ENCODE results near the gene KIF19. TPM values are rescaled to one million over a fixed set of nuclear protein-coding genes. Genes with fewer than 3 reads are reported as not detected.

KIF19 gene
- total RNA-seq, 6 donors from 2014 or later = 0.46 to 13.7 (median 3.8) TPM

- no peaks in the 10 kb centered on the region for H3K36me3 ChIP-seq
- H3K4me1 ChIP-seq = no peaks in the 10 kb centered on the region
- no peak for ATAC-seq (ENCODE audit: low FRiP score in 2 of 2)
- WGBS, 2 donors = 61 to 83% methylated on average over 6 to 21 of the region's 21 CpGs
- H3K4me3 ChIP-seq = no peak overlapping the region
- H3K27me3 ChIP-seq = no peaks in the 10 kb centered on the region
- H3K9me3 ChIP-seq = no peaks in the 10 kb centered on the region
- H3K27ac ChIP-seq = no peak overlapping the region
- no peak for TF ChIP-seq CTCF (IDR thresholded peaks at IDR 0.05)
- TF ChIP-seq POLR2A (IDR thresholded peaks at IDR 0.05) = no peak
- TF ChIP-seq EP300 (IDR thresholded peaks at IDR 0.05) = no peak
- TF ChIP-seq POLR2AphosphoS5 (IDR thresholded peaks at IDR 0.05) = no peak
- peak in 1 of 2 donors; percentile 82 for DNase-seq
Observed at GRCh38 chr17:74344658-74345057, 18.6 kb downstream of the KIF19 start.

- no peaks in the 10 kb centered on the region for H3K27me3 ChIP-seq
- no peaks in the 10 kb centered on the region for H3K36me3 ChIP-seq
Observed at GRCh38 chr17:74345433-74346241, 19.6 kb downstream of the KIF19 start.

GRCh38 chr17:74347646-74348045 lies 21.6 kb downstream of the KIF19 start:
- H3K9me3 ChIP-seq = no peaks in the 10 kb centered on the region
- H3K4me3 ChIP-seq = no peak overlapping the region
- H3K36me3 ChIP-seq = no peaks in the 10 kb centered on the region
- WGBS, 2 donors = 82 to 86% methylated on average over 11 to 14 of the region's 14 CpGs
- no peak overlapping the region for H3K27ac ChIP-seq
- peaks cover 0 to 13% (median 3%) of the 10 kb centered on the region in 4 donors for H3K27me3 ChIP-seq
- H3K4me1 ChIP-seq = peaks cover 0 to 7% (median 0%) of the 10 kb centered on the region in 4 donors
- ATAC-seq (ENCODE audit: low FRiP score in 2 of 2) = no peak
- TF ChIP-seq EP300 (IDR thresholded peaks at IDR 0.05) = no peak
- peak in 1 of 2 donors; percentile 52 for DNase-seq

More at GRCh38 chr17:74345433-74346241, 19.6 kb downstream of the KIF19 start:
- DNase-seq (peak in 1 of 2 donors; percentile 44), ATAC-seq (ENCODE audit: low FRiP score in 2 of 2) (no peak)
- Histone ChIP-seq H3K27ac (no peak overlapping the region), H3K4me3 (no peak overlapping the region), H3K9me3 (no peaks in the 10 kb centered on the region), H3K4me1 (no peaks in the 10 kb centered on the region)
- no peak for TF ChIP-seq POLR2AphosphoS5 (IDR thresholded peaks at IDR 0.05)
- TF ChIP-seq CTCF (IDR thresholded peaks at IDR 0.05) = no peak
- no peak for TF ChIP-seq EP300 (IDR thresholded peaks at IDR 0.05)
- TF ChIP-seq POLR2A (IDR thresholded peaks at IDR 0.05) = no peak
- 80 to 82% methylated on average over 7 to 12 of the region's 13 CpGs for WGBS, 2 donors

- H3K9me3 ChIP-seq = no peaks in the 10 kb centered on the region
- H3K27me3 ChIP-seq = peaks cover 0 to 24% (median 8%) of the 10 kb centered on the region in 4 donors
- TF ChIP-seq CTCF (IDR thresholded peaks at IDR 0.05) (no peak), POLR2AphosphoS5 (IDR thresholded peaks at IDR 0.05) (no peak), POLR2A (IDR thresholded peaks at IDR 0.05) (no peak)
- H3K4me1 ChIP-seq = peaks cover 0 to 7% (median 0%) of the 10 kb centered on the region in 4 donors
- peak in 1 of 2 donors; percentile 74 for DNase-seq
- ATAC-seq (ENCODE audit: low FRiP score in 2 of 2) = no peak
- no peak overlapping the region for H3K4me3 ChIP-seq
- H3K36me3 ChIP-seq = no peaks in the 10 kb centered on the region
- WGBS, 2 donors = 72 to 82% methylated on average over 6 to 19 of the region's 19 CpGs
- H3K27ac ChIP-seq = no peak overlapping the region
Observed at GRCh38 chr17:74349120-74349519, 23.1 kb downstream of the KIF19 start.

GRCh38 chr17:74350486-74350885 lies 24.5 kb downstream of the KIF19 start:
- ATAC-seq (ENCODE audit: low FRiP score in 2 of 2) (no peak), DNase-seq (peak in 1 of 2 donors; percentile 72)
- peaks cover 0 to 35% (median 13%) of the 10 kb centered on the region in 4 donors for H3K27me3 ChIP-seq
- no peak overlapping the region for H3K27ac ChIP-seq
- no peak overlapping the region for H3K4me3 ChIP-seq
- no peak for TF ChIP-seq POLR2A (IDR thresholded peaks at IDR 0.05)
- no peak for TF ChIP-seq POLR2AphosphoS5 (IDR thresholded peaks at IDR 0.05)
- TF ChIP-seq CTCF (IDR thresholded peaks at IDR 0.05) = no peak
- TF ChIP-seq EP300 (IDR thresholded peaks at IDR 0.05) = no peak
- H3K36me3 ChIP-seq = no peaks in the 10 kb centered on the region
- H3K9me3 ChIP-seq = no peaks in the 10 kb centered on the region
- WGBS, 2 donors = 60 to 79% methylated on average over 11 to 19 of the region's 20 CpGs
- peaks cover 0 to 7% (median 0%) of the 10 kb centered on the region in 4 donors for H3K4me1 ChIP-seq
